ENCODE measurements around the gene TRPM5. TPM values are rescaled to one million over a fixed set of nuclear protein-coding genes. Genes with fewer than 3 reads are reported as not detected.

TRPM5 gene
- total and polyA plus RNA-seq, 3 donors from 2014 or later = 0.46 to 1.1 (median 0.94) TPM

DNA sequence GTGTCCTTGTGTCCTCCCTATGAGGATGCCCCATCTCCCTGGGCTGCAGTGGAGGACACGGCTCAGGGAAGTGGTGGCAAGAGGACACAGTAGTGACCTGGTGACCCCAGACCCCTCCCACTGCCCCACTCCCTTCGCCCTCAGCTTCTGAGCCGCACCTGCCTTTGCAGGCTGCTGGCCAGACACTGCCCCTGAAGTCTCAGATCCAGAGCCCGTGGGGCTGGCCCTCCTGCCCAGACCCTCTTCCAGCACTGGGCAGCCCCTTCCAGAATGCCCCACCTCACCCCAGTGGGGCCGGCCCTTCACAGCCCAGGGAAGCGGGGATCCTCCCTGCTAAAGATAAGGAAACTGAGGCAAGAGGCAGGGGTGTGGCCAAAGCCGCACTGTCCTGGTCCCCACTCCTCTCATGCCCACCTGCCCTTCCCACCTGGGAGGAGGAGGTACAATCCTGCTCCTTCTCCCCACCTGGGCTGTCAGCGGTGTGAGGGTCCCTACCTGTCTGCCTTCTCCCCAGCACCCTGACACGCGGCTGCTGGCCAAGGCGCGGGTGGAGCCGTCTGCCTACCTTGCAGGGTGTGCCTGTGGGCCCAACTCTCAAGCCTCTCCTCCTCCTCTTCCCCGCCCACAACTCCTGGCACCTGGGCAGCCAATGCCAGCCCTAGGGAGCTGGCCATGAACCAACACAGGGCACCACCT, 17.3 kb downstream of the TRPM5 start:
- Histone ChIP-seq H3K4me1 (no peaks in the 10 kb centered on the region), H3K9me3 (no peaks in the 10 kb centered on the region), H3K27ac (no peak overlapping the region), H3K27me3 (no peaks in the 10 kb centered on the region), H3K36me3 (ENCODE audit: low read depth, missing control alignments) (no peaks in the 10 kb centered on the region), H3K4me3 (no peak overlapping the region)
- WGBS, 2 donors = 86 to 88% methylated on average over 9 to 14 of the region's 14 CpGs
- TF ChIP-seq, protein P1, sequence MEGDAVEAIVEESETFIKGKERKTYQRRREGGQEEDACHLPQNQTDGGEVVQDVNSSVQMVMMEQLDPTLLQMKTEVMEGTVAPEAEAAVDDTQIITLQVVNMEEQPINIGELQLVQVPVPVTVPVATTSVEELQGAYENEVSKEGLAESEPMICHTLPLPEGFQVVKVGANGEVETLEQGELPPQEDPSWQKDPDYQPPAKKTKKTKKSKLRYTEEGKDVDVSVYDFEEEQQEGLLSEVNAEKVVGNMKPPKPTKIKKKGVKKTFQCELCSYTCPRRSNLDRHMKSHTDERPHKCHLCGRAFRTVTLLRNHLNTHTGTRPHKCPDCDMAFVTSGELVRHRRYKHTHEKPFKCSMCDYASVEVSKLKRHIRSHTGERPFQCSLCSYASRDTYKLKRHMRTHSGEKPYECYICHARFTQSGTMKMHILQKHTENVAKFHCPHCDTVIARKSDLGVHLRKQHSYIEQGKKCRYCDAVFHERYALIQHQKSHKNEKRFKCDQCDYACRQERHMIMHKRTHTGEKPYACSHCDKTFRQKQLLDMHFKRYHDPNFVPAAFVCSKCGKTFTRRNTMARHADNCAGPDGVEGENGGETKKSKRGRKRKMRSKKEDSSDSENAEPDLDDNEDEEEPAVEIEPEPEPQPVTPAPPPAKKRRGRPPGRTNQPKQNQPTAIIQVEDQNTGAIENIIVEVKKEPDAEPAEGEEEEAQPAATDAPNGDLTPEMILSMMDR (IDR thresholded peaks at IDR 0.05) = no peak
- no peak for TF ChIP-seq POLR2A (IDR thresholded peaks at IDR 0.05)
- no peak for DNase-seq
- intact Hi-C loops (cut with DNase I; ENCODE audit: low total_unique reads) = loop anchor here (5.0 to 10.0 kb wide), 2 partner anchors 105 to 468 kb away; no protein-coding TSS in a partner anchor

DNA sequence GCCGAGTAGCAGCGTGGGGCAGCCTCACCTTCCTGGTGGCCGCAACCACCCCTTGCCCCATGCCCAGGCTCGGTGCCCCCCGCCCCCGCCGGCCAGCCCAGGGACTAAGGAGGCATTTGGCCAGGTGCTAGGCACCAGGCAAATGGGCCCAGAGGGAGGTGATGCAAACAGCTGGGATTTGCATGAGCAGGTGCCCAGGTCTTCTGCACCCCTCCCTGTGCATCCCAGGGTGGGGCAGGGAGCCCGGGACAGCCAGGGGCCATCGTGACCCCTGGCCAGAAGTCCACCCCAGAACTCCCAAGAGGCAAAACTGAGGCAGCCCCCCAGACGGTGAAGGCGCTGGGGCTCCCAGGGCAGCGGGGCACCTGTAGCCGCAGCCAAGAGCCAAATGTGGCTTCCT, 18.1 kb downstream of the TRPM5 start:
- intact Hi-C loops (cut with DNase I; ENCODE audit: low total_unique reads) = loop anchor here (5.0 to 10.0 kb wide), 2 partner anchors 106 to 469 kb away; no protein-coding TSS in a partner anchor
- Histone ChIP-seq H3K9me3 (no peaks in the 10 kb centered on the region), H3K36me3 (ENCODE audit: low read depth, missing control alignments) (no peaks in the 10 kb centered on the region), H3K4me1 (no peaks in the 10 kb centered on the region), H3K27me3 (no peaks in the 10 kb centered on the region), H3K27ac (no peak overlapping the region), H3K4me3 (no peak overlapping the region)
- 94 to 100% methylated on average over 2 to 12 of the region's 13 CpGs for WGBS, 2 donors
- DNase-seq = no peak
- TF ChIP-seq, protein P1 (IDR thresholded peaks at IDR 0.05) = no peak
- no peak for TF ChIP-seq POLR2A (IDR thresholded peaks at IDR 0.05)

- H3K4me1 ChIP-seq = peaks cover 1% of the 10 kb centered on the region
- H3K36me3 ChIP-seq (ENCODE audit: low read depth, missing control alignments) = no peaks in the 10 kb centered on the region
- 86 to 96% methylated on average over 4 to 8 of the region's 8 CpGs for WGBS, 2 donors
- intact Hi-C loops (cut with DNase I; ENCODE audit: low total_unique reads) = loop anchor here (5.0 to 10.0 kb wide), 2 partner anchors 107 to 469 kb away; no protein-coding TSS in a partner anchor
- no peaks in the 10 kb centered on the region for H3K27me3 ChIP-seq
- no peak for DNase-seq
- TF ChIP-seq POLR2A (IDR thresholded peaks at IDR 0.05) = no peak
- TF ChIP-seq, protein P1 (IDR thresholded peaks at IDR 0.05) = no peak
- H3K4me3 ChIP-seq = no peak overlapping the region
- H3K27ac ChIP-seq = no peak overlapping the region
- no peaks in the 10 kb centered on the region for H3K9me3 ChIP-seq
Measured at GRCh38 chr11:2425506-2425905, 18.8 kb downstream of the TRPM5 start.

DNA sequence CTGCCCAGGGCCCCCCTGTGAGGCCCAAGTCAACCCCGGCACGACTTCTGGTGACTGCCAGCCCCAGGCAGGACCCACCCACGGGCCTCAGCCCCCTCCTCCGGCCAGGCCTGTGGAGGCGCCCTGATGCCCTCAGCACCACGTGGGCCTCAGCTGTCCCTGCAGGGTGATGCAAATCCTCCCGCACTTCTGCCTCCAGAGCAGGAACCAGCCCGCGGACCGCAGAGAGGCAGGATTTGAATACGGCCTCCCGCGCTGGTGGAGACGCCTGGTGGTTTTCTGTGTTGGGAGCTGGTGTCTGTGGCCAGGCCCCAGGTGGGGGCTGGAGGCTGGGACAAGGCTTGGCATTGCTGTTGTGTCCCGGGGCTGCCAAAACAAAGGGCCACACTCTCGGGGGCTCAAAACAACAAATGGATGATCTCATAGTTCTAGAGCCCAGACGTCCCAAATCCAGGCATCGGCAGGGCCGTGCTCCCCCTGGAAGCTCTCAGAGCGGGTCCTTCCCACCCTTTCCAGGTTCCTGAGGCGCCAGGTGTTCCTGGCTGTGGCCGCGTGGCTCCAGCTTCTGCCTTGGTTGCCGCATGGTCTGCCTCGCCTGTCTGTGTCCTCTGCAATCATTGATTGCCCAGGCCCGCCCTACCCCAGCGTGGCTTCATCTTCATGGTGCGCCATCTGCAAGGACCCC, 19.4 kb downstream of the TRPM5 start:
- no peaks in the 10 kb centered on the region for H3K27me3 ChIP-seq
- intact Hi-C loops (cut with DNase I; ENCODE audit: low total_unique reads) = loop anchor here (5.0 to 10.0 kb wide), 3 partner anchors 107 to 470 kb away; no protein-coding TSS in a partner anchor
- no peak overlapping the region for H3K27ac ChIP-seq
- 91 to 94% methylated on average over 13 to 28 of the region's 28 CpGs for WGBS, 2 donors
- no peak for DNase-seq
- H3K4me3 ChIP-seq = no peak overlapping the region
- peaks cover 3% of the 10 kb centered on the region for H3K4me1 ChIP-seq
- no peaks in the 10 kb centered on the region for H3K9me3 ChIP-seq
- H3K36me3 ChIP-seq (ENCODE audit: low read depth, missing control alignments) = no peaks in the 10 kb centered on the region
- TF ChIP-seq POLR2A (IDR thresholded peaks at IDR 0.05) = no peak
- TF ChIP-seq, protein P1 (IDR thresholded peaks at IDR 0.05) = no peak

All from testis (tissue), 3 donors.